Kidney tubule cell (primary cell): ENCODE measurements around the gene PTCD1.
"Not testable (repeated sequence)": the region's sequence is repeated elsewhere in the genome, so short reads cannot be mapped to it uniquely, and the experiment has no call there.

Experiments
- DNase-seq: peaks from one replicate; pipeline ENCODE4 v3.0.0-alpha.2; 2018; ENCODE audit warnings: low spot score

PTCD1 gene

GRCh38 chr7:99451936-99452335 lies 13.3 kb upstream of the PTCD1 start:
- no peak for DNase-seq

- DNase-seq, result no peak
Observed at GRCh38 chr7:99449326-99449725, 10.7 kb upstream of the PTCD1 start.

- DNase-seq, result no peak
Observed at GRCh38 chr7:99448855-99449254, 10.3 kb upstream of the PTCD1 start.

- DNase-seq, result no peak
Observed at GRCh38 chr7:99447943-99448342, 9.3 kb upstream of the PTCD1 start.

GRCh38 chr7:99446096-99446495 lies 7.5 kb upstream of the PTCD1 start:
- no peak for DNase-seq

- no peak for DNase-seq
Observed at GRCh38 chr7:99440195-99440594, 1.6 kb upstream of the PTCD1 start.

GRCh38 chr7:99437946-99438572 lies 539 bp downstream of the PTCD1 start:
- no peak for DNase-seq

- DNase-seq, result no peak
Observed at GRCh38 chr7:99433158-99433557, 5.4 kb downstream of the PTCD1 start.

GRCh38 chr7:99431756-99432540 lies 6.7 kb downstream of the PTCD1 start:
- not testable (repeated sequence) for DNase-seq

- no peak for DNase-seq
Observed at GRCh38 chr7:99429756-99430155, 8.8 kb downstream of the PTCD1 start.

GRCh38 chr7:99428972-99429566 lies 9.5 kb downstream of the PTCD1 start:
- DNase-seq, result no peak

GRCh38 chr7:99424932-99425730 lies 13.5 kb downstream of the PTCD1 start:
- no peak for DNase-seq

- no peak for DNase-seq
Observed at GRCh38 chr7:99422625-99423024, 16.0 kb downstream of the PTCD1 start.

- DNase-seq, result no peak
Observed at GRCh38 chr7:99422186-99422585, 16.4 kb downstream of the PTCD1 start.

GRCh38 chr7:99420986-99421385 lies 17.6 kb downstream of the PTCD1 start:
- DNase-seq, result no peak

GRCh38 chr7:99420213-99420612 lies 18.4 kb downstream of the PTCD1 start:
- no peak for DNase-seq

- DNase-seq, result no peak
Observed at GRCh38 chr7:99419323-99420021, 19.1 kb downstream of the PTCD1 start.

- no peak for DNase-seq
Observed at GRCh38 chr7:99418260-99418659, 20.3 kb downstream of the PTCD1 start.

GRCh38 chr7:99415513-99416127 lies 23.0 kb downstream of the PTCD1 start:
- DNase-seq, result peak; percentile 65

- DNase-seq, result no peak
Observed at GRCh38 chr7:99410635-99411034, 28.0 kb downstream of the PTCD1 start.

- DNase-seq, result peak; percentile 28
Observed at GRCh38 chr7:99409806-99410205, 28.8 kb downstream of the PTCD1 start.
